Activated CD4-positive, alpha-beta T cell treated with anti-CD3 and anti-CD28 coated beads, Interleukin-2, amount 50 U/mL, for 24 hours (primary cell): Measurements from ENCODE around the gene KLHDC3.

Experiments
- DNase-seq, 2 donors: peaks; one replicate each; pipeline ENCODE4 v3.0.0-alpha.2; 2020; ENCODE audit warnings: low read depth in 1 of 2, low spot score in 1 of 2

Gene KLHDC3

GRCh38 chr6:43013843-43014433, at the start of gene KLHDC3, which contains the start of gene MEA1:
KLHDC3 (plus strand) TSS chr6:43014249; CDS start chr6:43017193, 2,944 bp downstream.
MEA1 (minus strand) TSS chr6:43013946; CDS start chr6:43013813, 133 bp downstream.
- peak; percentile 96 to 99 for DNase-seq

- no peak for DNase-seq
Measured at GRCh38 chr6:42966571-42966970, 47.5 kb upstream of the KLHDC3 start.

- no peak for DNase-seq
Measured at GRCh38 chr6:42967228-42967627, 46.8 kb upstream of the KLHDC3 start.

GRCh38 chr6:42968126-42968701, 45.8 kb upstream of the KLHDC3 start:
- no peak for DNase-seq

GRCh38 chr6:42968783-42969182, 45.3 kb upstream of the KLHDC3 start:
- no peak for DNase-seq

- DNase-seq, result no peak
Measured at GRCh38 chr6:42969431-42969830, 44.6 kb upstream of the KLHDC3 start.

GRCh38 chr6:42969934-42970333, 44.1 kb upstream of the KLHDC3 start:
- no peak for DNase-seq

GRCh38 chr6:42970871-42971612, 43.0 kb upstream of the KLHDC3 start:
- DNase-seq, result no peak

GRCh38 chr6:42971746-42972327, 42.2 kb upstream of the KLHDC3 start:
- DNase-seq, result no peak

- DNase-seq, result no peak
Measured at GRCh38 chr6:42973926-42974325, 40.1 kb upstream of the KLHDC3 start.

- DNase-seq, result no peak
Measured at GRCh38 chr6:42974919-42975505, 39.0 kb upstream of the KLHDC3 start.

GRCh38 chr6:42978487-42978838, 35.6 kb upstream of the KLHDC3 start:
- DNase-seq, result no peak

- DNase-seq, result peak; percentile 76 to 92
Measured at GRCh38 chr6:42978839-42979522, 35.1 kb upstream of the KLHDC3 start, which contains the start of gene PEX6. PEX6 (minus strand) TSS chr6:42979181; CDS start chr6:42979150, 31 bp downstream.

GRCh38 chr6:42979523-42980177, 34.4 kb upstream of the KLHDC3 start:
- no peak for DNase-seq

- DNase-seq, result no peak
Measured at GRCh38 chr6:42981836-42982235, 32.2 kb upstream of the KLHDC3 start.

GRCh38 chr6:42984001-42984923, 29.8 kb upstream of the KLHDC3 start, which contains the start of gene PPP2R5D:
PPP2R5D (plus strand) TSS chr6:42984570; CDS start chr6:42984678, 108 bp downstream.
- peak; percentile 86 to 96 for DNase-seq

- DNase-seq, result no peak
Measured at GRCh38 chr6:42984924-42985475, 29.0 kb upstream of the KLHDC3 start.

GRCh38 chr6:42987533-42988451, 26.3 kb upstream of the KLHDC3 start:
- no peak for DNase-seq
